Measurements from ENCODE around the gene APOM. TPM values are rescaled to one million over a fixed set of nuclear protein-coding genes. Genes with fewer than 3 reads are reported as not detected.

The APOM gene
- total and polyA plus RNA-seq, 11 donors, result 0.54 to 6.6 (median 1.8) TPM

DNA sequence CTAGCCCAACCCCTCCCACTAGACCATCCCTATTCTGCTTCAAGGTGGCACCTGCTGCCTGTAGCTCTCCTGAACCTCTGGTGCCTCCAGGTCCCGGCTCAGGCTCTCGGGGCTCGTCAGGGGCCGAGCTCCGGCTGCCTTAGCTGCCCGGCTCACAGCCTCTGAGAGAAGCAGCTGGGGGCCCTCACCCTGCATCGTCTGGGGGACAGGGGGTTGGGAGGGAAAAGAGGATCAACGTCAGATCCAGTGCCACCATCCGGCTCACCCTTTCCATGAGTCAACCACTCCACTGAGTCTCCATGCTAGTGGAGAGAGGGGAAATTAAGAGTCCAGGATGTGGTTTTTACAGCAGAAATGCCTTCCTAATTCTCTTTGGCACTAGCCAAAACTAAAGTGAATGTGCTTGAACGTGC, 16.2 kb upstream of the APOM start:
- no peaks in the 10 kb centered on the region for H3K4me1 ChIP-seq
- H3K27me3 ChIP-seq, result no peaks in the 10 kb centered on the region
- no peak for TF ChIP-seq POLR2A (IDR thresholded peaks at IDR 0.05)
- TF ChIP-seq, protein P1, sequence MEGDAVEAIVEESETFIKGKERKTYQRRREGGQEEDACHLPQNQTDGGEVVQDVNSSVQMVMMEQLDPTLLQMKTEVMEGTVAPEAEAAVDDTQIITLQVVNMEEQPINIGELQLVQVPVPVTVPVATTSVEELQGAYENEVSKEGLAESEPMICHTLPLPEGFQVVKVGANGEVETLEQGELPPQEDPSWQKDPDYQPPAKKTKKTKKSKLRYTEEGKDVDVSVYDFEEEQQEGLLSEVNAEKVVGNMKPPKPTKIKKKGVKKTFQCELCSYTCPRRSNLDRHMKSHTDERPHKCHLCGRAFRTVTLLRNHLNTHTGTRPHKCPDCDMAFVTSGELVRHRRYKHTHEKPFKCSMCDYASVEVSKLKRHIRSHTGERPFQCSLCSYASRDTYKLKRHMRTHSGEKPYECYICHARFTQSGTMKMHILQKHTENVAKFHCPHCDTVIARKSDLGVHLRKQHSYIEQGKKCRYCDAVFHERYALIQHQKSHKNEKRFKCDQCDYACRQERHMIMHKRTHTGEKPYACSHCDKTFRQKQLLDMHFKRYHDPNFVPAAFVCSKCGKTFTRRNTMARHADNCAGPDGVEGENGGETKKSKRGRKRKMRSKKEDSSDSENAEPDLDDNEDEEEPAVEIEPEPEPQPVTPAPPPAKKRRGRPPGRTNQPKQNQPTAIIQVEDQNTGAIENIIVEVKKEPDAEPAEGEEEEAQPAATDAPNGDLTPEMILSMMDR (IDR thresholded peaks at IDR 0.05), result no peak
- intact Hi-C loops (cut with DNase I), result no loop called here
- WGBS, 4 donors, result 80 to 89% (median 84%) methylated on average over 2 to 10 of the region's 10 CpGs
- no peak overlapping the region for H3K4me3 ChIP-seq
- DNase-seq (no peak), ATAC-seq (no peak)
- peaks cover 7 to 100% (median 100%) of the 10 kb centered on the region in 9 donors for H3K36me3 ChIP-seq
- H3K27ac ChIP-seq, result no peak overlapping the region
- no peaks in the 10 kb centered on the region for H3K9me3 ChIP-seq

DNA sequence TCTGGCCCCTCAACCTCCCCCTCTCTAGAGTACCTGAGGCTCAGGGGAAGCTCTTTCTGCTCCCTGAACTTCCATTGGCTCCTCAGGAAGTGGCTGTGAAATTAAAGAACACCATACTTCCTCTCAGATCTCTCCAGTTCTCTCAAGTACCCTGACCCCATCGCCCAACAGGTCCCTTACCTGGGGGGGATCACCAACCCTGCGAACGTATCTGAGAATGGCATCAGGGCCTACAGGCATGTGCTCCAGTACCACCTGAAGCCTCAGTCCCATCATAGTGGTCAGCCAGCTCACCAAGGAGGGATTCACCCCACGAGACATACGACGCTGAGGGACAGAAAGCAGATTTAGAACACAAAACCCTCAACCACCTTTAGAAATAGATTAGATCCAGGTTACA, 15.1 kb upstream of the APOM start:
- no peak for TF ChIP-seq POLR2A (IDR thresholded peaks at IDR 0.05)
- TF ChIP-seq, protein P1 (IDR thresholded peaks at IDR 0.05), result no peak
- Histone ChIP-seq H3K36me3 (peaks cover 4 to 100% (median 100%) of the 10 kb centered on the region in 9 donors), H3K27ac (no peak overlapping the region), H3K4me1 (no peaks in the 10 kb centered on the region), H3K9me3 (no peaks in the 10 kb centered on the region), H3K4me3 (no peak overlapping the region), H3K27me3 (no peaks in the 10 kb centered on the region)
- DNase-seq (no peak), ATAC-seq (no peak)
- 95 to 99% (median 98%) methylated on average over 6 of the region's 6 CpGs for WGBS, 4 donors
- intact Hi-C loops (cut with DNase I), result no loop called here

DNA sequence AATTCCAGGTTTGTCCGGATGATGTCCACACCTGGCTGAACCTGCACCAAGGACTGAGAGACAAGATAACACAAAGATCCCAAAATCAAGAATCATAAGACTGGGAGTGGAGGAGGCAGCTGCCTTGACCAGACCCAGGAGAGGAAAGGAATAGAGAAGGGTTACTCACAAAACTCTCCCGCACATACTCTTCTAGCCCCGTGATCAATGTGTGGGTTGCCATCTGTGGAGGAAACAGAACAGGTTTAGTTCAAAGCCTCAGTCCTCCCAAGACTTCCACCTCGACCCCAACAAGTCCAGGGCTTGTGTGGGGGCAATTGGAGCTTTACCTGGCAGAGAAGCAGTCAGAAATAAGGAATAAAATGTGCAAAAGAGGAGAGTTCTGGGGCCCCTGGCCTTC, 14.3 kb upstream of the APOM start:
- Histone ChIP-seq H3K9me3 (no peaks in the 10 kb centered on the region), H3K36me3 (peaks cover 4 to 100% (median 100%) of the 10 kb centered on the region in 9 donors), H3K27ac (no peak overlapping the region), H3K4me1 (no peaks in the 10 kb centered on the region), H3K4me3 (no peak overlapping the region), H3K27me3 (no peaks in the 10 kb centered on the region)
- TF ChIP-seq, protein P1 (IDR thresholded peaks at IDR 0.05), result no peak
- TF ChIP-seq POLR2A (IDR thresholded peaks at IDR 0.05), result no peak
- ATAC-seq, result no peak
- 93 to 95% (median 94%) methylated on average over 4 of the region's 4 CpGs for WGBS, 4 donors
- DNase-seq, result no peak
- intact Hi-C loops (cut with DNase I), result no loop called here

DNA sequence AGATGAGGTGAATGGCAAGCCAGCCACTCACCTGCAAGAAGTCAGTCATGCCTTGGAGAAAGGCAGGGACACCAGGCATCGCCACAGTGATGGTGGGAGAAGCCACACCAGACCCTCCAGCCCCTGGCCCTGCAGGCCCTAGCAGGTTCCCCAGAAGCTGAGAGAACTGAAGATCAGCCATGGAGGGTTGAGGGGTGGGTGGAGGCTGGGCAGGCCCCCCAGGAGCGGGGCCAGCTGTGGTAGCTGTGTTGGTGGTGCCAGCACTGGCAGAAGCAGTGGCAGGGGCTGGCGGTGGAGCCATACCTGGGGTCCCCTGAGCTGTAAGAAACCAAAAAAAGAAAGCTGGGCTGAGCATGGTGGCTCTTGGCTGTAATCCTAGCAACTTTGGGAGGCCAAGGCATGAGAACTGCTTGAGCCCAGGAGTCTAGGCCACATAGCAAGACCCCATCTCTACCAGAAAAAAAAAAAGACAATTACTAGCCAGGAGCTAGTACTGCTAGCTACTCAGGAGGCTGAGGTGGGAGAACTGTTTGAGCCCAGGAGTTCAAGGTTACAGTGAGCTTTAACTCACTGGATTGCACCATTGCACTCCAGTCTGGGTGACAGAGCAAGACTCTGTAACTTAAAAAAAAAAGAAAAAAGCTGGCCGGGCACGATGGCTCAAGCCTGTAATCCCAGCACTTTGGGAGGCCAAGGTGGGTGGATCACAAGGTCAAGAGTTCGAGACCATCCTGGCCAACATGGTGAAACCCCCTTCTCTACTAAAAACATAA, 12.7 kb upstream of the APOM start:
- WGBS, 4 donors, result 89 to 94% (median 91%) methylated on average over 6 of the region's 6 CpGs
- Histone ChIP-seq H3K9me3 (no peaks in the 10 kb centered on the region), H3K36me3 (peaks cover 4 to 100% (median 100%) of the 10 kb centered on the region in 9 donors), H3K27me3 (no peaks in the 10 kb centered on the region), H3K27ac (peak overlapping the region in 1 of 12 donors; percentile 2), H3K4me1 (no peaks in the 10 kb centered on the region), H3K4me3 (no peak overlapping the region)
- ATAC-seq (no peak), DNase-seq (no peak)
- TF ChIP-seq POLR2A (IDR thresholded peaks at IDR 0.05), result no peak
- TF ChIP-seq, protein P1 (IDR thresholded peaks at IDR 0.05), result no peak
- intact Hi-C loops (cut with DNase I), result loop anchor here in 1 of 10 donors (2.0 kb wide), 1 partner anchor 16 kb away; no protein-coding TSS in a partner anchor
